Lower leg skin (tissue), 4 donors: ENCODE results near the gene RETSAT. TPM values are rescaled to one million over a fixed set of nuclear protein-coding genes. Genes with fewer than 3 reads are reported as not detected.

Experiments used
- DNase-seq, 2 donors: peaks; one replicate each; pipeline ENCODE4 v3.0.0-alpha.2; 2019; ENCODE audit warnings: low spot score in 2 of 2
- H3K4me3 ChIP-seq: fragments of 200-600 bp; sonication (generic); 2 replicates; pipeline ENCODE4 v1.5.1; 2017; ENCODE audit warnings: mild to moderate bottlenecking, low read depth; ENCODE audit not compliant: poor library complexity, severe bottlenecking
- POLR2A ChIP-seq, 2 donors: fragments of 450-650 bp; IDR thresholded peaks; one replicate each; pipeline ENCODE4 v1.6.1; 2016 to 2017; ENCODE audit warnings: antibody characterized with exemption in 2 of 2, mild to moderate bottlenecking in 1 of 2, moderate library complexity in 1 of 2
- WGBS, 2 donors: methylation state at CpG; one replicate each; pipeline ENCODE4 v1.1.5; 2018; 5-methylcytosine and 5-hydroxymethylcytosine counted together
- intact Hi-C: fragments of 100-400 bp; cut with DNase I; formaldehyde crosslinking; loops from one replicate; pipeline ENCODE4 v1.15.0; 2023; ENCODE audit warnings: low total_unique reads
- total RNA-seq, 4 donors: library from RNA; depleted of rRNA; stranded (reverse); fragments of >200 nt; gene quantifications; one replicate each; pipeline ENCODE4 v1.1.0, GENCODE V29; 2016
- TF ChIP-seq, protein P1 (sequence below), 3 donors: fragments of 450-650 bp; IDR thresholded peaks; one replicate each; pipeline ENCODE4 v1.5.1; 2016; ENCODE audit warnings: antibody characterized with exemption in 3 of 3, mild to moderate bottlenecking in 3 of 3, moderate library complexity in 2 of 3

RETSAT gene
- total RNA-seq, 4 donors from 2014 or later = 86.2 to 121 (median 101) TPM

DNA sequence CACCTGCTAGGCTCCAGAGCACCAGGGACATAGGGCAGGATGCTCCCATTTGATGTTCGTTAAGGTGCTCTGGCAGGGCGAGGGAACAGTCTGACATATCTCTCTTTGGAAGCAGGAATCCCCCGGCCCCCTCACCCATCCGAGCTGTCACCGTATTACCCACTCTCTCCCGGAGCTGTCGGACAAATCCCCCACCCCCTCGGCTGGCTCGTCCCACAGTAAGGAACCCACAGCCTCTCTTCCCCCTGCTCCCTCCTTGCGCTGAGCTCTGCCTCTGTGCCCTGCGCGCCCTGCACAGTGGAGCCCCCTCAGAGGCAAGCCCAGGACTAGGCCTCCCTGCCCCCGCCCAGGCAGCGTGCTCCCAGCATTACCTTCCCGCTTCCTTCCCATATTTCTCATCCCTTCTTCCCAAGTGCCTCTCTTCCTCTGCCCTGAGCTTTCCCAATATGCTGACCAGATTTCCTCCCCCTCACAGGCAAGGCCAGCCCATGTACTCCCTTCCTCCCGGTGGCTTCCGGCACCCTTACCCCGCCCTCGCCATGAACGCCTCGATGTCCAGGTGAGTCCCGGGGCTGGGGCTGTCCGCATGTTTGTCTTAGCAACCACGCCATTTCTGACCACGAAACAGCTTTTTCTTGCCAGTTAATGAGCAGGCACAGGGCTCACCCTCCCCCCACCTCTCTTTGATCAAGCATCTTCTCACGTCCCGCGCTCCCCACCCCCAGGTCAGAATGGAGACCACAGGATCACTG, 50.4 kb downstream of the RETSAT start:
- intact Hi-C loops = no loop called here
- DNase-seq = no peak
- 92 to 93% methylated on average over 28 of the region's 28 CpGs for WGBS, 2 donors
- no peak for TF ChIP-seq POLR2A (IDR thresholded peaks at IDR 0.05)
- TF ChIP-seq, protein P1, sequence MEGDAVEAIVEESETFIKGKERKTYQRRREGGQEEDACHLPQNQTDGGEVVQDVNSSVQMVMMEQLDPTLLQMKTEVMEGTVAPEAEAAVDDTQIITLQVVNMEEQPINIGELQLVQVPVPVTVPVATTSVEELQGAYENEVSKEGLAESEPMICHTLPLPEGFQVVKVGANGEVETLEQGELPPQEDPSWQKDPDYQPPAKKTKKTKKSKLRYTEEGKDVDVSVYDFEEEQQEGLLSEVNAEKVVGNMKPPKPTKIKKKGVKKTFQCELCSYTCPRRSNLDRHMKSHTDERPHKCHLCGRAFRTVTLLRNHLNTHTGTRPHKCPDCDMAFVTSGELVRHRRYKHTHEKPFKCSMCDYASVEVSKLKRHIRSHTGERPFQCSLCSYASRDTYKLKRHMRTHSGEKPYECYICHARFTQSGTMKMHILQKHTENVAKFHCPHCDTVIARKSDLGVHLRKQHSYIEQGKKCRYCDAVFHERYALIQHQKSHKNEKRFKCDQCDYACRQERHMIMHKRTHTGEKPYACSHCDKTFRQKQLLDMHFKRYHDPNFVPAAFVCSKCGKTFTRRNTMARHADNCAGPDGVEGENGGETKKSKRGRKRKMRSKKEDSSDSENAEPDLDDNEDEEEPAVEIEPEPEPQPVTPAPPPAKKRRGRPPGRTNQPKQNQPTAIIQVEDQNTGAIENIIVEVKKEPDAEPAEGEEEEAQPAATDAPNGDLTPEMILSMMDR (IDR thresholded peaks at IDR 0.05) = no peak
- H3K4me3 ChIP-seq = no peak overlapping the region

DNA sequence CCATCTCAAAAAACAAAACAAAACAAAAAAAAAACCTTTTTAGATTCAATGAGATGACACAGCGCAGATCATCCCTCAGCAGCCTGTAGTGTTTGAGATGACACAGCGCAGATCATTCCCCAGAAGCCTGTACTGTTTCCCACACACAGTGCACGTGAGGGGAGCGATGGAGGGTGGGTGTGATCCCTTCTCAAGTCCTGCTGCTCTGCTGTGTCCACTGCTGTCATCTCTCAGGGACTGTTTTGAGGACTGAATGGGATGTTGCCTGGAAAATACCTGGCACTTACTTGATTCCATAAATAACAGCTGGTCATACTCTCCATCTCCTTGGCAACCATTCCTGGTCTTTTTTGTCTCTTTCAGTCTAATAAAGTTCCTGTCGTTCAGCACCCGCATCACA, 52.2 kb downstream of the RETSAT start:
- no peak for DNase-seq
- WGBS, 2 donors = 84 to 85% methylated on average over 6 of the region's 6 CpGs
- no peak for TF ChIP-seq POLR2A (IDR thresholded peaks at IDR 0.05)
- TF ChIP-seq, protein P1 (IDR thresholded peaks at IDR 0.05) = no peak
- intact Hi-C loops = no loop called here
- no peak overlapping the region for H3K4me3 ChIP-seq

Other genes starting within 250 kb of the RETSAT start
- gene TCF7L1, start 221.1 kb downstream of the RETSAT start, total RNA-seq = 1 to 10 TPM in 3 of 4 donors, under 1 TPM in 1; 0.67 to 4.8 (median 1.9) TPM
- 10 to 100 TPM; 57.3 to 90.4 (median 82.3) TPM for gene TGOLN2, start 26.5 kb downstream of the RETSAT start, total RNA-seq
- gene ELMOD3, start 241 bp upstream of the RETSAT start, total RNA-seq = 10 to 100 TPM; 10.0 to 26.1 (median 23.5) TPM
- gene CAPG, start 55.8 kb upstream of the RETSAT start, total RNA-seq = 100 to 1,000 TPM; 177 to 272 (median 232) TPM
- gene SH2D6, start 64.2 kb upstream of the RETSAT start, total RNA-seq = not detected
- gene MAT2A, start 184.6 kb upstream of the RETSAT start, total RNA-seq = 10 to 100 TPM; 71.2 to 96.4 (median 83.0) TPM
- gene GGCX, start 207.0 kb upstream of the RETSAT start, total RNA-seq = 10 to 100 TPM; 15.8 to 37.1 (median 25.8) TPM
- gene VAMP8, start 223.1 kb upstream of the RETSAT start, total RNA-seq = 100 to 1,000 TPM in 2 of 4 donors, 10 to 100 TPM in 2; 88.3 to 207 (median 113) TPM
- 10 to 100 TPM; 10.1 to 35.6 (median 14.0) TPM for gene VAMP5, start 229.9 kb upstream of the RETSAT start, total RNA-seq
- 100 to 1,000 TPM in 3 of 4 donors, 10 to 100 TPM in 1; 63.1 to 114 (median 107) TPM for gene RNF181, start 241.2 kb upstream of the RETSAT start, total RNA-seq
- gene TMEM150A, start 248.2 kb upstream of the RETSAT start, total RNA-seq = 10 to 100 TPM in 2 of 4 donors, 1 to 10 TPM in 2; 5.8 to 13.7 (median 9.5) TPM